ENCODE measurements around the gene RITA1. TPM values are rescaled to one million over a fixed set of nuclear protein-coding genes. Genes with fewer than 3 reads are reported as not detected.

RITA1 gene
- total RNA-seq, 1 experiment from 2014 or later: 20.7 TPM

DNA sequence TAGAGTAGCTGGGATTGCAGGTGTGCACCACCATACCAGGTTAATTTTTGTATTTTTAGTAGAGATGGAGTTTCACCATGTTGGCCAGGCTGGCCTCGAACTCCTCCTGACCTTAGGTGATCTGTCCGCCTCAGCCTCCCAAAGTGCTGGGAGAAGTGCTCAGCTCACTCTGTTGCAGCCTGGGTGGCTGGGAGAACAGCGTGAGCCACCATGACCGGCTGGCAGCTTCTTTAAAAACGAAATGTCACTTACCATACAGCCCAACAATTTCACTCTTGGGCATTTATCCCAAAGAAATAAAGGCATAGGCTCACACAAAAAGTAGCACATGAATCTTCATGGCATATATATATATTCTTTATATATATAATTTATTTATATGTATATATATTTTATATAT, 40.7 kb upstream of the RITA1 start:
- POLR2A ChIA-PET: no interaction called here
- H3K9ac ChIP-seq (ENCODE audit: low read length): no peak overlapping the region
- RAD21 ChIA-PET (ENCODE audit: low non-redundant PET in 1 of 2, low total read pairs in 2 of 2, uncharacterized antibody in 2 of 2, unreplicated experiment in 2 of 2): no interaction called here
- H3K4me1 ChIP-seq (ENCODE audit: control insufficient read depth in 1 of 2, insufficient read depth in 2 of 2, low read length in 2 of 2): peaks cover 8 to 23% of the 10 kb centered on the region in 2 experiments; a peak in 3 of 4 replicates
- no peak overlapping the region for H3K4me3 ChIP-seq (replicated peaks in 1 of 2; ENCODE audit: low read depth in 1 of 2, low read length in 2 of 2)
- H3K9me2 ChIP-seq (ENCODE audit: insufficient read depth): no peaks in the 10 kb centered on the region
- no peak for ATAC-seq
- TF ChIP-seq SRF (IDR thresholded peaks at IDR 0.05; ENCODE audit: low read depth) (no peak), CBX3 (IDR thresholded peaks at IDR 0.05; ENCODE audit: low read depth) (no peak)
- H3K9me3 ChIP-seq (ENCODE audit: control insufficient read depth in 1 of 2, insufficient read depth in 1 of 2, low read depth in 1 of 2, low read length in 2 of 2): no peaks in the 10 kb centered on the region
- H3K4me2 ChIP-seq (ENCODE audit: low read length): no peak overlapping the region
- no peaks in the 10 kb centered on the region for H3K36me3 ChIP-seq (ENCODE audit: control insufficient read depth in 1 of 2, insufficient read depth in 2 of 2, low read length in 2 of 2)
- CTCF ChIA-PET: interaction anchor here (1.3 kb wide), 1 partner anchor 10 kb away, joined by 8 read pairs; the partner anchor contains the start of gene RASAL1
- H3K27ac ChIP-seq (ENCODE audit: low read depth, low read length): no peak overlapping the region
- BruUV-seq (replicated peaks): no TSS peak
- no peak overlapping the region for H2AFZ ChIP-seq (ENCODE audit: low read depth, low read length, poor library complexity, severe bottlenecking)
- no peak for DNase-seq (ENCODE audit: low read depth, low spot score)
- H4K20me1 ChIP-seq (ENCODE audit: insufficient read depth): no peaks in the 10 kb centered on the region
- H3K79me2 ChIP-seq (ENCODE audit: insufficient read depth, low read length): no peaks in the 10 kb centered on the region
- H3K27me3 ChIP-seq (ENCODE audit: insufficient read depth, low read length): no peaks in the 10 kb centered on the region
- intact Hi-C loops (cut with micrococcal nuclease): no loop called here

GRCh38 chr12:113145720-113146551, 39.6 kb upstream of the RITA1 start:
- TF ChIP-seq, protein P1, sequence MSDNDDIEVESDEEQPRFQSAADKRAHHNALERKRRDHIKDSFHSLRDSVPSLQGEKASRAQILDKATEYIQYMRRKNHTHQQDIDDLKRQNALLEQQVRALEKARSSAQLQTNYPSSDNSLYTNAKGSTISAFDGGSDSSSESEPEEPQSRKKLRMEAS (IDR thresholded peaks at IDR 0.05): no peak
- TF ChIP-seq TCF7L2 (IDR thresholded peaks at IDR 0.05; ENCODE audit: borderline replicate concordance, extremely low read depth, insufficient read depth, insufficient read length) (no peak), RAD21 (IDR thresholded peaks at IDR 0.05; ENCODE audit: low read depth) (no peak), ELF1 (IDR thresholded peaks at IDR 0.05; ENCODE audit: borderline replicate concordance, low read depth) (no peak), SIN3A (IDR thresholded peaks at IDR 0.05; ENCODE audit: low read depth) (no peak)
- intact Hi-C loops (cut with micrococcal nuclease): no loop called here
- no peak overlapping the region for H3K9ac ChIP-seq (ENCODE audit: low read length)
- no peaks in the 10 kb centered on the region for H3K27me3 ChIP-seq (ENCODE audit: insufficient read depth, low read length)
- ATAC-seq: no peak
- H3K9me2 ChIP-seq (ENCODE audit: insufficient read depth): no peaks in the 10 kb centered on the region
- H3K79me2 ChIP-seq (ENCODE audit: insufficient read depth, low read length): no peaks in the 10 kb centered on the region
- peaks cover 14 to 29% of the 10 kb centered on the region in 2 experiments for H3K4me1 ChIP-seq (ENCODE audit: control insufficient read depth in 1 of 2, insufficient read depth in 2 of 2, low read length in 2 of 2)
- no peak overlapping the region for H2AFZ ChIP-seq (ENCODE audit: low read depth, low read length, poor library complexity, severe bottlenecking)
- no peaks in the 10 kb centered on the region for H4K20me1 ChIP-seq (ENCODE audit: insufficient read depth)
- no peak overlapping the region for H3K27ac ChIP-seq (ENCODE audit: low read depth, low read length)
- POLR2A ChIA-PET: no interaction called here
- no peak overlapping the region for H3K4me3 ChIP-seq (replicated peaks in 1 of 2; ENCODE audit: low read depth in 1 of 2, low read length in 2 of 2)
- no peak for DNase-seq (ENCODE audit: low read depth, low spot score)
- BruUV-seq (replicated peaks): no TSS peak
- H3K36me3 ChIP-seq (ENCODE audit: control insufficient read depth in 1 of 2, insufficient read depth in 2 of 2, low read length in 2 of 2): no peaks in the 10 kb centered on the region
- CTCF ChIA-PET: interaction anchor here (1.3 kb wide), 1 partner anchor 11 kb away, joined by 8 read pairs; the partner anchor contains the start of gene RASAL1
- no peaks in the 10 kb centered on the region for H3K9me3 ChIP-seq (ENCODE audit: control insufficient read depth in 1 of 2, insufficient read depth in 1 of 2, low read depth in 1 of 2, low read length in 2 of 2)
- RAD21 ChIA-PET (ENCODE audit: low non-redundant PET in 1 of 2, low total read pairs in 2 of 2, uncharacterized antibody in 2 of 2, unreplicated experiment in 2 of 2): no interaction called here
- no peak overlapping the region for H3K4me2 ChIP-seq (ENCODE audit: low read length)
